ENCODE data around the gene RPS6KA1.
"Not testable (repeated sequence)": the region's sequence is repeated elsewhere in the genome, so short reads cannot be mapped to it uniquely, and the experiment has no call there.

The RPS6KA1 gene

DNA sequence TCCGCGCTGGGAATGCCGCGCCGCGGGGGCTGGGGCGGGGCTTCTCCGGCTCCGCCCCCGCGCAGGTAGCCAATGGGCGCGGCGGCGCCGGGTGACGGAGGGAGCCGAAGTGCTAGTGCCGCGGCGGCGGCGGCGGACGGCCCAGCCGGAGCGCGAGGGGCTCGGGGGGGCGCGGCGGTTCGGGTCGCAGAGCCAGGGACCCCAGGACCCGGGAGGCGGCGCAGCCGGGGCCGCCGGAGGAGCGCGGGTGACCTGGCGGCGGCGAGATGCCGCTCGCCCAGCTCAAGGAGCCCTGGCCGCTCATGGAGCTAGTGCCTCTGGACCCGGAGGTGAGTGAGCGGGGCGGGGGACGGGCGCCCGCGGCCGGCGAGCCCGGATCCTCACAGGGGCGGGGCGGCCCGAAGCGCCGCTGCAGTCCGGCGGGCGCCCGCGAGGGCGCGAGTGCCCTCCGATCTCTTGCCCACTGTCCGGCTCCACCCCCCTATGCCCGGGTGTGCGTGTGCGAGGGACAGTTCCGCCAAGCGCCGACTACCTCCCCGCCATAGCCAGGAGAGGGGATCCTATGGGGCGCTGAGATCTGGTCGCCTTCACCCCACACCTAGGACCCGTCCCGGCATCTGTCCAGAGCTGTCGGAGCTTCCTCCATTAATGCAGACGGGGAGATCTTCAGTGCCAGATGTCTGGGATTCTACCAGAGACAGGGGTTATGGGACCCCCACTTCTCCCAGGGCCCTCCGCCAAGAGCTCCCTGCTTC lies at the start of gene RPS6KA1:
RPS6KA1 (plus strand) TSS at position 107 of the 755 bp plus-strand sequence; CDS start at position 267, 160 bp downstream.
- DNase-seq: peak; percentile 50

DNA sequence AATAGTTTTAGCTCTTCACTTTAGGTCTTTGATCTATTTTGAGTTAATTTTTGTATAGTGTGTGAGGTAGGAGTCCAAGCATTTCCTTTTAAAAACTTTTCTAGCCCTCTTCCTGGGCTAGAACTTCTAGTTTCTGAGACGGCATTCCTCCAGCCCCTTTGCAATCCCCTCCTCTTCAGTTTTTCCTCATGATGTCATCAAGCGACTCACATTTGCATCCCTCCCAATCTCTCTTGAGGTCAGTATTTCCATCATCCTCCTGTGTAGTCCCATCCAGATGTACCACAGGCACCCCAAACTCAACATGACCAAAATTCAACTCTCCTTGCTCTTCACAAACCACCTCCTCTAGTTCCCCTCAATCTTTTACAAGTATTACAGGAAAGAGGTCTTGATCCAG lies 46.6 kb upstream of the RPS6KA1 start:
- DNase-seq: no peak

DNA sequence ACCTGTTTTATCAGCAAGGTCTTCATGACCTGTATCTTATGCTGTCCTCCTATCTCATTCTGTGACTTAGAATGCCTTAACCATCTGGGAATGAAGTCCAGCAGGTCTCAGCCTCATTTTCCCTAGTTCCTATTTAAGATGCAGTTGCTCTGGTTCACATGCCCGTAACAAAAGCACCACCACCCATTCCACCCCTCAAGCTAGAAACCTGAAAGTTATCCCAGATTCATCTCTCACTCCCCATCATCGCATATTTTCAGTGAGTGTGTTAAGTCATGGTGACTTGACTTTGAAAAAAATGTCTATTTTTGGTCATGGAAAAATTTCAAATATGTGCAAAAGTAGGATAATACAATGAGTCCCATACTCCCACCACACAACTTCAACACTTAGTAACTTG lies 45.6 kb upstream of the RPS6KA1 start:
- no peak for DNase-seq

DNA sequence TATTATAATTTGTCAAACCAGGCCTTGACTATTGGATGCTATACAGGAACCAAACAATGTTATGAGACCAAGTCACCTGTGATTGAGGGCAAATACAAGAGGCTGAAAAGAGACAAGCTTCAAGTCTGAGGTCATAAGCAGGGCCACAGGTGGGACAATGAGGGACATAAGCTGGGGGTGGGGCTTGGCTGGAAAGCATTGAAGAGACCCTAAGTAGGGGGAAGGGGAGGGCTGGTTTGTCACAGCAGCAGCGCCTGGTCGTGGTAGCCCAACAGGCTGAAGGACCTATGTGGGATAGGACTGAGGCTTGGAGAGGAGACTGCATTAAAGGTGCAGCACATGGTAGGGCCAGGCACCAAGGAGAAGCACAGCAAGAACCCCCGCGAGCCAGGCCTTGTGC lies 39.4 kb upstream of the RPS6KA1 start:
- no peak for DNase-seq

DNA sequence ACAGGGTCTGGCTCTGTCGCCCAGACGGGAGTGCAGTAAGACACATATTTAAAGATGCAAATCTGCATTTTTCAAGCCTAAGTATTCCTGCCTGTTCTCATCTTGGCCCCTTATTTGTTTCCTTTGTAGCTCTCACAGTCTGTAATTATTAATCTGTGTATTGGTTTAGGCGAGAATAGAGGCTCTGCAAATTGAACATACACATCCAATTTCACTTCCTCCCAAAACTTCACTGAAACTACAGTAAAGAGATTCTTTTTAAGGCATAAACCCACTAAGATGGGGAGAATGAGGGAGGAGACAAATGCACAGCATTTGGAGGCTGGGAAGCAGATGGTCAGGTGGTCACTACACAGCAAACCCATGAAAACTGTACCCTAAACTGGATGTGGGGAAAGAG lies 36.3 kb upstream of the RPS6KA1 start:
- no peak for DNase-seq

DNA sequence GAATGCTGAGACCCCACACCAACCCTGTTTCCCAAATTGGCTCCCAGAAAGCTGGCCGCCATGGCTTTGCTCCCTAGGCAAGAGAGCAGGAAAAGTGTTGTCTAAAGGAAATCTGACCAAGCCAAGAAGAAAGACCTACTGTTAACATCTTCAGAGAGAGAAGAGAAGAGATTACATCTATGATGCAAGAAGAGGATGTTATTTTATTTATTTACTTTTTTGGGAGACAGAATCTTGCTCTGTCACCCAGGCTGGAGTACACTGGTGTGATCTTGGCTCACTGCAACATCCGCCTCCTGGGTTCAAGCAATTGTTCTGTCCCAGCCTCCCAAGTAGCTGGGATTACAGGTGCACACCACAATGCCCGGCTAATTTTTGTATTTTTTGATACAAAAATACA lies 35.6 kb upstream of the RPS6KA1 start:
- DNase-seq: no peak

DNA sequence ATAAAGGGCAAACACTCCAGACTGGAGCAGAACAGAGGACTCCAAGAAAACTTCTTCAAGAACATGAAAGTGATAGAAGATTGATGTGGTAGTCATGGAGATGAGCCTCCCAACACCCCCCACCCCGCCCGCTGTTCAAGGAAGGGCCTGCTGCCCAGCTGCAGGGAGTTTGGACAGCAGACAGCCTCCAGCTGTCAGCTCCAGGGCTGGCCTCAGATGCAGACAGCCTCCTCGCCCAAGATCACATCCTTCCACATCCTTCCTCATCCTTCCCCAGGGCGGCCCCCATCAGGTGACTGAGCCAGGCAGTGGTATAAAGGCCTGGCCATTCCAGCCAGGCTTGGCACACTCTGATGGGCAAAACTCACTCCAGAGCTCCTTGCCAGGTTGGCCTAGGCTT lies 32.7 kb upstream of the RPS6KA1 start:
- no peak for DNase-seq

DNA sequence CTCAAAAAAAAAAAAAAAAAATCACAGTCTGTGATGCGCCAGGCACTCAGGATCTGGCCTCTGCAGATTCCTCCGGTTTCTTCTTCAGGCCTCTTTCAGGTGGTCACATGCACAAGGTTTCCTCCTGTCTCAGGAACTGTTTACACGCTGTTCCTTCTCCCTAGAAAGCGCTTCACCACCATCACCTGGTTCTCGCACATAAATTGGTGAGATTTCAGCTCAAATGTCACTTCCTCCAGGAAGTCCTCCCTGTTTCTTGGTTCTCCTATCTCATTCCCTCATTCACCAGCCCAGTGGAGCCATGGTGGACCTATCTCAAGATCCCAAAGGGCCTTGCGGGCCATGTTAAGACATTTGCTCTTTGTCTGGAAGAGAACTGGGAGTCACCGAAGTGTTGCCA lies 30.7 kb upstream of the RPS6KA1 start:
- DNase-seq: no peak

DNA sequence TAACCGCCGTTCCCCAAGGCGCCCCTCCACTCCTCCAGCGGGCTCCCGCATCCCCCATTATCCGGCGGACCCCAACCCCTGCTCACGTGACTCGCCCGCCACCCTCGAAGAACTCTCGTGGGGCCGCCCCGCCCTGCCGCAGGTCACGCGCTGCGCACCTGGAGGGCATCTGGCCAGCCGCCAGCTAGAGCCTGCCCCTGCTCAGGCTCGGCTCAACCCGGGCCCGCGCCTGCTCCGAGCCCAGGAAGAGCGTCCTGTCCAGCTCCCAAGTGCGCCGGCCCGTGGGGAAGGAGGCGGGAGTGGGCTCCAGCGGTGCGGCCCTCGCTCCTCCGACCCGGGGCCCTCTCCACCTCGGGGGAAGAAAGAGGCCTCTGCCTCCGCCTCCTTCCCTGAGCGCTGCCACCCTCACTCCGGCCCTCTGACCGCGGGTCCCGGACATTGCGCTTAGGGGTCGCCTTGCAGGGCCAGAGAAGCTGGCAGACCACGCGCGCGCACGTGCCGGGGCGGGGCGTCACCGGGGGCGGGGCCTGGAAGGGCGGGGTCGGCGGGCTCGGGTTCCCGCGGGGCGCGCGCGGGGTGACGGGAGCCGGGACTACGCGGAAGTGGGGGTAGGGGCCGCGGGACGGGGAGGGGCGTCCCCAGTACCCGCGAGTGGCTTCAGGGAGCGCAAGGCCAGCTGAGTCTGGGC lies 28.9 kb upstream of the RPS6KA1 start:
- DNase-seq: peak; percentile 76

DNA sequence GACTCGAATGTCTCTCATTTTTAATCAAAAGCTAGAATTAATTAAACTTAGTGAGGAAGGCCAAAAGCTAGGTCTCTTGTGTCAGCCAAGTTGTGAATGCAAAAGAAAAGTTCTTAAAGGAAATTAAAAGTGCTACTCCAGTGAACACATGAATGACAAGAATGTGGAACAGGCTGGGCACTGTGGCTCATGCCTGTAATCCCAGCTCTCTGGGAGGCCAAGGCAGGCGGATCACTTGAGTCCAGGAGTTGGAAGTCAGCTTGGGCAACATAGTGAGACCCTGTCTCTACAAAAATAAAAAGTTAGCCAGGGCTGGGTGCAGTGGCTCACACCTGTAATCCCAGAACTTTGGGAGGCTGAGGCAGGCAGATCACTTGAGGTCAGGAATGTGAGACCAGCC lies 18.9 kb upstream of the RPS6KA1 start:
- not testable (repeated sequence) for DNase-seq

DNA sequence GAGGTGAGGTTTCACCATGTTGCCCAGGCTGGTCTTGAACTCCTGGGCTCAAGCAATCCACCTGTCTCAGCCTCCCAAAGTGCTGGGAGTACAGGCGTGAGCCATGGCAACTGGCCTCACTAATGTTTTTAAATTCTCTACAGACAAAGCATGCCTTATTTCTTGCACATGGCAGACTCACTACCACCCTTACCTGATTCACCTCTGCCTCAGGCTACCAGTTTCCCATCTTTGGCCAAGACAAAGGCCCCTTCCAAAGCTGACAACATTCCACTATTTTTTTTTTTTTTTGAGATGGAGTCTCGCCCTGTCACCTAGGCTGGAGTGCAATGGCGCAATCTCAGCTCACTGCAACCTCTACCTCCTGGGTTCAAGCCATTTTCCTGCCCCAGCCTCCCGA lies 13.7 kb upstream of the RPS6KA1 start:
- DNase-seq: not testable (repeated sequence)

DNA sequence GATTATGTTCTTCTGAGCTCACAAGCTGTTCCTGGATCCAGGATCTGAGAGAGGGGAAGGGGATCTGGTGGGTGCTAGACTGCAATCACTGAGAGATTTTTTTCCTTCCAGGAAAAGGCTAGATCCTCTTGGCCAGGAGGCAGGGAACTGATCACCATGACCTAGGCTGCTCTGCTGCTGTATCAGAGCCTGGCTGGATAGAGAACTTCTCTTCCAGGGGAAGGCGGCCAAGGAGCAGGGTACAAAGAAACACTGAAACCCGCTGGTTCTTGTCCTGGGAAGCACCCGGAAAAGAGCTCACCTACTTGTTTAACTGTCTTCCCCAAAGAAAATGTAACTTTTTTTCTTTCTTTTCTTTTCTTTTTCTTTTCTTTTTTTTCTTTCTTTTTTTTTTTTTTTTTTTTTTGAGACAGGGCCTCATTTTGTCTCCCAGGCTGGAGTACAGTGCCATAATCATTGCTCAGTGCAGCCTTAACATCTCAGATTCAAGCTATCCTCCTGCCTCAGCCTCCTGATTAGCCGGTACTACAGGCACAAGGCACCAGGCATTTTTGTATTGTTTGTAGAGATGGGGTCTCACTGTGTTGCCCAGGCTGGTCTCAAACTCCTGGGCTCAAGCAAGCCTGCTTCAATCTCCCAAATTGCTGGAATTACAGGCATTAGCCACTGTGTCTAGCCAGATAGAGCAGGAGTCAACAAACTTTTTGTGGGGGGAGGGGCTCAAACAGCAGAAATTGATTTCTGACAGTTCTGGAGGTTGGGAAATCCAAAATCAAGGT lies 12.4 kb upstream of the RPS6KA1 start:
- no peak for DNase-seq

DNA sequence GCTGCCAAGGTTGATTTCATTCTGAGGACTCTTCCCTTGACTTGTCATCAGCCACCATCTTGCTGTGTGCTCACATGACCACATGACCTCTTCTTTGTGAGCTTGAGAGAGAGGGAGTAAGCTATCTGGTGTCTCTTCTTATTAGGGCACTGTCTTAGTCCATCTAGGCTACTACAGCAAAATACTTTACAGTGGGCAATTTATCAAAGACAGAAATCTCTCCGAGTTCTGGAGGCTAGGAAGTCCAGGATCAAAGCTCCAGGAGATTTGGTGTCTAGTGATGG lies 11.9 kb upstream of the RPS6KA1 start:
- no peak for DNase-seq

DNA sequence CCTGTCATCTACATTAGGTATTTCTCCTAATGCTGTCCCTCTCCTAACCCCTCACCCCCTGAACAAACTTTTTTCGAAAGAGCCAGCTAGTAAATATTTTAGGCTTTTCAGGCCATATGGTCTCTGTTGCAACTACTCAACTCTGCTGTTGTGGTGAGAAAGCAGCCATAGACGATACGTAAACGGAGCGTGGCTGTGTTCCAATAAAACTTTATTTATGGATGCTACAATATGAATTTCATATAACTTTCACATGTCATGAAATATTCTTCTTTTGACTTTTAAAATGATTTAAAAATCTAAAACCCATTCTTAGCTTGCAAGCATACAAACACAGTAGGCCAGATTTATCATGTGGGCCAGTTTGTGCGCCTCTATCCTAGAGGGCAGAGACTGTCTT lies 11.2 kb upstream of the RPS6KA1 start:
- no peak for DNase-seq

DNA sequence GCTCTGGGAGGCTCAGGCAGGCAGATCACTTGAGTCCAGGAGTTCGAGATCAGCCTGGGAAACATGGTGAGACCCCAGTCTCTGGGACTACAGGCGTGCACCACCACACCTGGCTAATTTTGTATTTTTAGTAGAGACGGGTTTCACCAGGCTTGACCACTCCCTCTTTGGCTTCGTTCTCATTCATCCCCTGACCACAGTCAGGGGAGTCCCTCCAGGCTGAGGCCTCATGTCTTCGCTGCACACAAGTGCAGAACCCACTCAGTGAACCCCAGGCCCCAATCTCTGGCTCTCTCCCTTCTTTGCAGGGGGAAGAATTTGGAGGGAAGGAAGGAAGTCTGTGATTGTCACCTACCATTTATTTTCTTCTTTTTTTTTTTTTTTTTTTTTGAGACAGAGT lies 9.2 kb upstream of the RPS6KA1 start:
- DNase-seq: no peak

DNA sequence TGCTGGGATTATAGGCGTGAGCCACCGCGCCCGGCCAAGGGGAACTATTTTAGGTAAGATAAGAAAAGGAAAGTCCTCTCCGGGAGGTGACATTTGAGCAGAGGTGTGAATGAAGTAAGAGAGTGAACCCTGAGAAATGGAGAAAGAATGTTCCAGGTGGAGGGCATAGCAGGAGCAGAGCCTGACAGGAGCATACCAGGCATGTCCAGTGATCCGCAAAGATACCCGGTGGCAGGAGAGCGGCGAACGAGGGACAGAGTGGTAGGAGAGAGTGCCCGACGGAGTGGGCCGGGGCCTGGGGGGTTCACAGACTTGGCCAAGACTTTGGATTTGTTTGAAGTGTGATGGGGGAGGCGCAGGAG lies 7.9 kb upstream of the RPS6KA1 start:
- no peak for DNase-seq

DNA sequence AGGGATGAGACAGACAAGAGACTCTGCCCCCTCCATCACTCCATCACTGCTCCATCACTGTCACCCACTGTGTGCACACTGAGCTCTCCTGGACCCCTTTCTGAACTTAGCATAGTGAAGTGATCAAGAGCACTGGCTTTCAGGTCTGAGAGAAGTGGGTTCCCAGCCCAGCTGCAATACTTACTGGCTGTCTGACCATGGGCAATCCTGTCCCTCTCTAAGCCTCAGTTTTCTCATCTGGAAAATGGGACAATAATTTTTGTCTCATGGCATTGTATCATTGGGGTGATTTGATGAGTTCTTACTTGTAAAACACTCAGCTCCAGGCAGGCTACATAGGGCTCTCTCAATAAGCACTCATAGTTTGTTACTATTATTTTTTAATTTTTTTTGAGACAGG lies 7.5 kb upstream of the RPS6KA1 start:
- no peak for DNase-seq

DNA sequence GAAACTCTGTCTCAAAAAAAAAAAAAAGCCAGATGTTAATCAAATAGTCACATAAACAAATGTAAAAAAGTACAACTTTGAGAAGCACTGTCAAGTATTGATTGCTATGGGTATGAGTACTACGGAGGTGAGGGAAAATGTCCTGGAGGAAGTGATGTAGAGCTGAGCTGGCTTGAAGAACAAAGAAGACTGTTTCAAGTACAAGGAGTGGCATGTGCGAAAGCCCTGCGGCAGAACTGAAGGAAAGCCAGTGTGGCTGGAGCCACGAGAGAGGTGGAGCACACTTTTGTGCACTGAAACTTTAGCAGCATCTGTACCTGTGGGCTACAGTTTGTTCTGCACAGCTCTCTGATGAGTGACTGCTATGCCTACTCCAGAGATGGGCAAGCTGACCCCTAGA lies 5.4 kb upstream of the RPS6KA1 start:
- no peak for DNase-seq

DNA sequence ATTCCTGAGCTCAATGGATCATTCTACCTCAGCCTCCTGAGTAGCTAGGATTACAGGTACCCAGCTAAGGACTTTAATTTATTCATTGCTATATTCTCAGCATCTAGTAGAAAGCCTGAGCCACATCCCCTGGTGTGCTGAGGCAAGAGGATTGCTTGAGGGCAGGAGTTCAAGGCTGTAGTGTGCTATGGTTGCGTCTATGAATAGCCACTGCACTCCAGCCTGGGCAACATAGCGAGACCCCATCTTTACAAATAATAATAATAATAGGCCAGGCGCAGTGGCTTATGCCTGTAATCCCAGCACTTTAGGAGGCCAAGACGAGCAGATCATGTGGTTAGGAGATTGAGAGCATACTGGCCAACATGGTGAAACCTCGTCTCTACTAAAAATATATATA lies 3.3 kb upstream of the RPS6KA1 start:
- DNase-seq: no peak

DNA sequence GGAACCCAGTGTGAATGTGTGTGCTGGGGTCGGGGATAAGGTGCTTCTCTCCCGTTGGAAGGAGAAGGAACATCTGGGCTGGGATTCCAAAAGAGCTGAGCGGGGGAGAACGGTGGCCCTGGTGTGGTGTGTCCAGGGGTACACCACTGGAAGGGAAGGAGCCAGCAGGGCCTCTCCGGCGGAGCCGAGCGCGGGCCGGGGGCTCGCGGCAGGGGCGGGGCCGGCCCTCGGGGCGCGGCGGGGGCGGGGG lies 231 bp upstream of the RPS6KA1 start:
- DNase-seq: no peak

DNA sequence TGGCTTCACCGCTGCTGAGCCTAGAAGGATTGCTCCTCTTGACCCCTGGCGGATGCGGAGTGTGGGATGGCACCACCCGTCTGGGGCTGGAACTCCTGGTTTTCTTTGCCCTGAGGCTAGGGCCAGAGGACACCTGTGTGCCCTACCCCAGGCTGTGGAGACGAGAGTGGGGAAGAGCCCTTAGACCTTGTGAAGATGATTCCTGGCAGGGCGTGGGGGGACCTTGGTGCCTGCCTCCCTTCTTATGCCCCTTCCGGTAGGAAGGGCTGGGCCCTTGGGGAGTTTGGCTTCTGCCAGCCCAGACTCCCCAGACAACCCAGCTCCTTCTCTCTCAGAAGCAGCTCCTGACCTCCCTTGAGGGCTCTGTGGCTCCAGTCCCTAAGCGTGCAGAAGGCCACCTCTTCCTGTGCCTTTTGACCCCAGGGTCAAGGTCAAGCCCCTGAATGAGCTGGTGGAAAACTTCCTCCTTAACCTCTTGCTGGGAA lies 891 bp downstream of the RPS6KA1 start:
- DNase-seq: no peak

DNA sequence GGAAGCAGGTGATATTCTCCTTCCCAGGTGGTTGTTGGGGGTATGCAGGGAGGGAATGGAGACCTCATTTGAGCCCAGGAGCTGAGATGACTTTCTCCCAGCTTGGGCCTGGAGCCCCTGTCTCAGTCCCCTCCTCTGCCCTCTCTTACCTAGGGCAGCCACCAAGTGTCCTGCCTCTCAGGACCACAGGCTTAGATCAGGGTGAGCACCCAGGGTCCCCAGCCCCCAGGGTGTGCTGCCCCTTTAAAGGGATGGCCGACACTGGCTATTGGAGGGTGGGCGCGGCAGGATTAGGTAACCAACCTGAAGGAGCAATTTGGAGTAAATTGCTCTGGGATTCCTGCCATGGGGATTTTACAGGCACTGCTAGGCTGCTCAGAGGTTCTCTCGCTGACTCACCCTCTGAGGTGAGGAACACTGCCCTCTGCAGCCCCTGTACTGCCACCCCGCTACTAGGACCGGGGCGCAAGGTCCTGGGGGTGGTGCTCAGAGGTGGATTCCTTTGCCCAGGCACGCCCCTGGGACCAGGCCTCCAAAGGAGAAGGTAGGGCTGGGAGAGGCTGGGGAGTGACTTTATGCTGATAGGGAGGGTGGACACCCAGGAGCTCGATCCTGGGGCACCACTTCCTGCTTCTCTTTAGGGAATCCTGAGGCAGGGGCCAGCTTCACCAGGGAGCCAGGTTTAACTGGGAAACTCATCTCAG lies 1.5 kb downstream of the RPS6KA1 start:
- DNase-seq: peak; percentile 33

DNA sequence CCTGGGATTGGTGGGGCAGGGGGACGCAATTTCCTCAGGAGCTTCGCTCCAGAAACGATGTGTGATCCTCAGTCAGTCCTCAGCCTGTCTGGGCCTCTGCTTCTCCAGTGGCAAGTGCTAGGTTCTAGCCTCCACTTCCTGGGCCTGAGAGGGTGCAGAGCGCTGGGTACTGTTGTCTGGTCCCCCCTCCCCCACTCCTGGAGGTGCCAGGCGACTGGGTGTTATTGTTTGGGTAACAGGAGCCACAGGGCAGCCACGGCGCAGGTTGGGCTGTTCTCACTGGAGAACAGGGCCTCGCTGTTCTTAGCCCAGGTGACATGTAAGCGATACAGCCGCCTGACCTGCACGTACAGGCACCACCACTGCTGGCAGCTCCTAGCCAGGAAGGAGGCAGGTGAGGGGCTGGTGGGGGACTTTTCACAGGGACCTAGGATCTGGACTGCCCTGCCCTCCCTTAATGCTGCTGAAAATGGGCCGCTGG lies 2.1 kb downstream of the RPS6KA1 start:
- no peak for DNase-seq
